GM20000 (cell line): ENCODE data around the gene CHPF.

Source experiments
- DNase-seq: peaks from one replicate; pipeline ENCODE4 v3.0.0; 2012; ENCODE audit warnings: low spot score
- TF ChIP-seq, protein P1 (sequence below): IDR thresholded peaks from 2 replicates; pipeline ENCODE4 v1.5.1; 2012; ENCODE audit warnings: mild to moderate bottlenecking, control low read depth; ENCODE audit errors: extremely low read depth, missing control alignments

CHPF gene

GRCh38 chr2:219559156-219559915, 15.7 kb upstream of the CHPF start:
- no peak for DNase-seq
- TF ChIP-seq, protein P1, sequence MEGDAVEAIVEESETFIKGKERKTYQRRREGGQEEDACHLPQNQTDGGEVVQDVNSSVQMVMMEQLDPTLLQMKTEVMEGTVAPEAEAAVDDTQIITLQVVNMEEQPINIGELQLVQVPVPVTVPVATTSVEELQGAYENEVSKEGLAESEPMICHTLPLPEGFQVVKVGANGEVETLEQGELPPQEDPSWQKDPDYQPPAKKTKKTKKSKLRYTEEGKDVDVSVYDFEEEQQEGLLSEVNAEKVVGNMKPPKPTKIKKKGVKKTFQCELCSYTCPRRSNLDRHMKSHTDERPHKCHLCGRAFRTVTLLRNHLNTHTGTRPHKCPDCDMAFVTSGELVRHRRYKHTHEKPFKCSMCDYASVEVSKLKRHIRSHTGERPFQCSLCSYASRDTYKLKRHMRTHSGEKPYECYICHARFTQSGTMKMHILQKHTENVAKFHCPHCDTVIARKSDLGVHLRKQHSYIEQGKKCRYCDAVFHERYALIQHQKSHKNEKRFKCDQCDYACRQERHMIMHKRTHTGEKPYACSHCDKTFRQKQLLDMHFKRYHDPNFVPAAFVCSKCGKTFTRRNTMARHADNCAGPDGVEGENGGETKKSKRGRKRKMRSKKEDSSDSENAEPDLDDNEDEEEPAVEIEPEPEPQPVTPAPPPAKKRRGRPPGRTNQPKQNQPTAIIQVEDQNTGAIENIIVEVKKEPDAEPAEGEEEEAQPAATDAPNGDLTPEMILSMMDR: no peak

DNA sequence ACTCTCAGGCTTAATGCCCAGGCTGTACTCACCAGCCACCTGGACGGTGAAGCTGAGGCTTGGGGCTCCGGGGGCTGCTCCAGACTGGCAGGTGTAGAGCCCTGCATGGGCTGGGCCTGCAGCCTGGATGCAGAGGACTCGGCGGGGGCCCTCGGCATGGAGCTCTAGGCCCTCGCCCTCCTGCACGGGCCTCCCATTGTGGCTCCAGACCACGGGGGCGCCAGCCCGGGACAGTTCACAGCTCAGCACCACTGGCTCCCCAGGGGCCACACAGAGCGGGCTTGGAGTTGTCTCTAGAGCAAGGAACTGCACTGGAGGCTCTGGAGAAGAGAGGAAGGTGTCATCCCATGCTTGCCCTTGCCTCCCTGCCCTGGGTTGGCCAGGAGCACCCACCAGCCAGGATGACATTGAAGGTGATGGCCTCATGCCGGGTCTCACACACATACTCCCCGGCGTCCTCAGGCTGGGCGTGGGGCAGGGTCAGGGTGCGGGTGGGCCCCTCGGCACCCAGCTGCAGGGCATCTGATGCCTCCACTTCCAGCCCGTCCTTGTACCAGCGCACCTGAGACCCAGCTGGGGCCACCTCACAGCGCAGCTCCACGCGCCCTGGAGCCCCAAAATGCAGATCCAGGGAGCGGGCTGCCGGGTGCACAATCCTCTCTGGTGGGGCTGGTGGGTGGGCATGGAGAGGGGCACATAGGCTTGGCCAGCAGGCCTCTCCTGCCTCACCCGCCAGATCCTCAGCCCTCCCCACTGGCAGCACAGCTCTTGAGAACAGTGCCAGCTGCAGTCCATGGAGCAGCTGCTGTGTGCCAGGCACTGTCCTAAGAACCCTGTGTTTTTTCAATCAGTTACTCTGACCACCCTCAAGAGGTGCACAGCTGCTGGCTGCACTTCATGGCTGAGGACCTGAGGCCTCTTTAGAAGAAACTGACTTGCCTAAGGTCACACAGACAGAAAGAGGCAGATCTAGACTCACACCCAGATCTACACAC, 14.5 kb upstream of the CHPF start:
- no peak for DNase-seq
- TF ChIP-seq, protein P1: no peak

DNA sequence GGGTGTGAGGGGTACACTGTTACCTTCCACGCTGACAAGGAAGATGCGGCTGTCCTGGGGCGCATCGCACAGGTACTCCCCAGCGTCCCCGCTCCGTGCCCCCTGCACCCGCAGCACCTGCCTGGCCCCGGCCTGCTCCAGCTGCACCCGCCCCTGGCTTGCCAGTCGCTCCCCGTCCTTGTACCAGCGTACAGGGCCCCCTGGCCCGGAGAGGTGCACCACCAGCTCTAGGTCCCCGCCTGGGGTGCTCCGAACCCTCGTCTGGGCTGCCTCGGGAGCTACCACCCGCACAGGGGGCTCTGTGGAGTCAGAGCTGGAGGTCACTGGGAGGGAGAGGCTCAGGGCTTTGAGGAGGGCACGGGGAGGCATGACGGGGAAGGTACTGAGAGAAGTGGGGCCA, 13.7 kb upstream of the CHPF start:
- DNase-seq: no peak
- TF ChIP-seq, protein P1: no peak

DNA sequence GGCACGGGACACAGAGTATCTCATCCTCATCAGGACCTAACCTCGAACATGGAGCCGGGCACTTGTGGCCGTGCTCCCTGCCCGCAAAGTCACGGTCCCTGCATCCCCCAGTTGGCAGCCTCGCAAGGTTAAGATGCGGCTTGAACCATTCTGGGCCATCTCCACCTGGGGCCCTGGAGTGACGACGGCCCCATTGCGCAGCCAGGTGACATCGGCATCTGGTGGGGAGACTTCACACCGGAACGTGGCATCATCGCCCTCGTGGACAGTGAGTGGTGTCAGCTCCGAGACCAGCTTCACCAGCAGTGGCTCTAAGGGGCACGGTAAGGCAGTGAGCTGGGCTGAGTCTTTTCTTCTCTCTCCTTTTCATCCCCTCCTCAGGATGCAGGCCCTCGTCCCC, 12.8 kb upstream of the CHPF start:
- TF ChIP-seq, protein P1: no peak

DNA sequence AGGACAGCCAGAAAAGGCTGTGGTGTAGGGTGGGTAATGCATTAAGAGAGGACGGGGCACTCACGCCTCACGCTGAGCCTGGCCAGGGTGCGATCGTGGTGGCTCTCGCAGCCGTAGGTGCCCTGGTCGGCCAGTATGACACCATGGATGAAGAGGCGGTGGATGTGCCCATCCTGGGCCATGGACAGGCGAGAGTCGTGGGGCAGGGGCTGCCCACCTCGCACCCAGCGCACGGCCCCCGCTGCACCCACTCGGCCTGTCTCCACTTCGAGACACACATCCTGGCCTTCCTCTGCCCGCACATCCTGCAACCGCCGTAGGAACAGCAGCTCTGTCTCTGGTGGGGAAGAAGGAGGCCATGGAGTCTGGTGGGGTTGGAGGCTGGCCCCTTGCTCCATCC, 12.3 kb upstream of the CHPF start:
- TF ChIP-seq, protein P1: no peak
- DNase-seq: no peak

More for the DNA sequence above, 12.8 kb upstream of the CHPF start:
- DNase-seq: no peak

DNA sequence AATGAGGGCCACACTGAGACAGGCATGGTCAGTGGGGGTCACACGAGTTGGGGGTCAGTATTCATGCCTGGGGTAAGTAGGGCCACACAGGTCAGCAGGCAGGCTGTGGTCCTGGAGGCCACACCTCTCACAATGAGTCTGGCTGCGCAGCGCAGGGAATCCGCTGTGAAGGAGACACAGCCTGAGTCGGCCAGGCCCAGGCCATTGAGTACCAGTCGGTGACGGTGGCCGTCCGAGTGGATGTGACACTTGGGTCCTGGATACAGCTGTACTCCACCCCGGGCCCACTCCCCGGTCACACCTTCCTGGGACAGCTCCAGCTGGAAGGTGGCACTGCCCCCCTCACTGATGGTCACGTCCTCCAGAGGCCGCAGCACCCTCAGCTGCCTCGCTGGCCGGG, 10.7 kb upstream of the CHPF start:
- DNase-seq: no peak
- TF ChIP-seq, protein P1: no peak

DNA sequence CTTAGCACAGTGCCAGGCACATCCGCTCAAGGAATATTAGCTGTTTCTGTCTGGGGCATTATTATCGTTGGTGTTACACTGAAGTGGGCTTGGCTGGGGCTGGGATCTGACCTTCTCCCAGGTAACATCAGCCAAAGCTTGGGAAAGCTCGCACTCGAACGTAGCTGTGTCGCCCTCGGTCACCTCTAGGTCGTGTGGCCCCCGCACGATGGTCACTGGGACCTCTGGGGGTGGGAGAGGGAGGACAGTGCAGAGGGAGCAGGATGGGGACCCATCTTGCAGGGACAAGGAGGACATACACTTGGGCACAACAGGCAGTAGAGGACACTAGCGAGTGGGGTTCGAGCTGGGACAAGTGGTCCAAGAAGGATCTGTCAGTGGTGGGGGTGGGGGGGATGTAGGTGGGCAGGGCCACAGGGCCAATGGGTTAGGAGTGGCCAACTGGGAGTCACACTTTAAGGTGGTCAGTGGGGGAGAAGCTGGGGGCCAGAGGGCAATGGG, 9.9 kb upstream of the CHPF start:
- no peak for DNase-seq
- TF ChIP-seq, protein P1: no peak
